Thoracic aorta (tissue), 2 donors: ENCODE measurements around the gene RGS1. TPM values are rescaled to one million over a fixed set of nuclear protein-coding genes. Genes with fewer than 3 reads are reported as not detected.

Experiments
- ATAC-seq: fragments of 150-250 bp; one replicate; pipeline ENCODE4 v1.8.0; 2017; ENCODE audit warnings: low read depth; ENCODE audit not compliant: insufficient number of reproducible peaks, low FRiP score
- DNase-seq: peaks from one replicate; pipeline ENCODE4 v3.0.0-alpha.2; 2020; ENCODE audit warnings: low spot score
- H3K27ac ChIP-seq, 2 donors: fragments of 200-600 bp; sonication (generic); 1 replicate in 1 of 2; 2 replicates in 1 of 2; pipeline ENCODE4 v1.5.1; 2016; ENCODE audit warnings: mild to moderate bottlenecking in 2 of 2, moderate library complexity in 2 of 2
- H3K27me3 ChIP-seq: fragments of 200-600 bp; sonication (generic); replicated peaks from 2 replicates; pipeline ENCODE4 v1.6.0; 2016; ENCODE audit warnings: mild to moderate bottlenecking; ENCODE audit not compliant: insufficient read depth
- H3K36me3 ChIP-seq: fragments of 200-600 bp; sonication (generic); one replicate; pipeline ENCODE4 v1.5.1; 2016
- H3K4me1 ChIP-seq, 2 donors: fragments of 200-600 bp; sonication (generic); 1 replicate in 1 of 2; 2 replicates in 1 of 2; pipeline versions ENCODE4 v1.5.1 to v1.6.0; 2016; ENCODE audit warnings: low read depth in 2 of 2, mild to moderate bottlenecking in 1 of 2; ENCODE audit not compliant: control insufficient read depth in 1 of 2
- H3K4me3 ChIP-seq: fragments of 200-600 bp; sonication (generic); 2 replicates; pipeline ENCODE4 v1.5.1; 2016; ENCODE audit warnings: mild to moderate bottlenecking
- H3K9me3 ChIP-seq: fragments of 200-600 bp; sonication (generic); 2 replicates; pipeline ENCODE4 v1.5.1; 2016
- total RNA-seq, 2 donors: library from RNA; depleted of rRNA; stranded (reverse); fragments of >200 nt; gene quantifications; one replicate each; pipeline versions ENCODE4 v1.1.0 to v1.2.3, GENCODE V29; 2016
- TF ChIP-seq, protein P1 (sequence below): fragments of 200-600 bp; sonication (generic); IDR thresholded peaks from one replicate; pipeline ENCODE4 v1.5.1; 2019; ENCODE audit warnings: antibody characterized with exemption

Gene RGS1
- total RNA-seq, 2 donors from 2014 or later = 54.0 to 127 TPM

- Histone ChIP-seq H3K27me3 (no peaks in the 10 kb centered on the region), H3K36me3 (no peaks in the 10 kb centered on the region), H3K9me3 (no peaks in the 10 kb centered on the region), H3K27ac (no peak overlapping the region), H3K4me1 (no peaks in the 10 kb centered on the region), H3K4me3 (no peak overlapping the region)
- ATAC-seq = no peak
- no peak for DNase-seq
- TF ChIP-seq, protein P1, sequence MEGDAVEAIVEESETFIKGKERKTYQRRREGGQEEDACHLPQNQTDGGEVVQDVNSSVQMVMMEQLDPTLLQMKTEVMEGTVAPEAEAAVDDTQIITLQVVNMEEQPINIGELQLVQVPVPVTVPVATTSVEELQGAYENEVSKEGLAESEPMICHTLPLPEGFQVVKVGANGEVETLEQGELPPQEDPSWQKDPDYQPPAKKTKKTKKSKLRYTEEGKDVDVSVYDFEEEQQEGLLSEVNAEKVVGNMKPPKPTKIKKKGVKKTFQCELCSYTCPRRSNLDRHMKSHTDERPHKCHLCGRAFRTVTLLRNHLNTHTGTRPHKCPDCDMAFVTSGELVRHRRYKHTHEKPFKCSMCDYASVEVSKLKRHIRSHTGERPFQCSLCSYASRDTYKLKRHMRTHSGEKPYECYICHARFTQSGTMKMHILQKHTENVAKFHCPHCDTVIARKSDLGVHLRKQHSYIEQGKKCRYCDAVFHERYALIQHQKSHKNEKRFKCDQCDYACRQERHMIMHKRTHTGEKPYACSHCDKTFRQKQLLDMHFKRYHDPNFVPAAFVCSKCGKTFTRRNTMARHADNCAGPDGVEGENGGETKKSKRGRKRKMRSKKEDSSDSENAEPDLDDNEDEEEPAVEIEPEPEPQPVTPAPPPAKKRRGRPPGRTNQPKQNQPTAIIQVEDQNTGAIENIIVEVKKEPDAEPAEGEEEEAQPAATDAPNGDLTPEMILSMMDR = no peak
Observed at GRCh38 chr1:192592981-192593708, 17.6 kb downstream of the RGS1 start.

GRCh38 chr1:192595299-192595698, 19.7 kb downstream of the RGS1 start:
- DNase-seq (no peak), ATAC-seq (no peak)
- Histone ChIP-seq H3K27ac (no peak overlapping the region), H3K27me3 (no peaks in the 10 kb centered on the region), H3K4me1 (no peaks in the 10 kb centered on the region), H3K9me3 (no peaks in the 10 kb centered on the region), H3K4me3 (no peak overlapping the region), H3K36me3 (no peaks in the 10 kb centered on the region)
- TF ChIP-seq, protein P1 = no peak

DNA sequence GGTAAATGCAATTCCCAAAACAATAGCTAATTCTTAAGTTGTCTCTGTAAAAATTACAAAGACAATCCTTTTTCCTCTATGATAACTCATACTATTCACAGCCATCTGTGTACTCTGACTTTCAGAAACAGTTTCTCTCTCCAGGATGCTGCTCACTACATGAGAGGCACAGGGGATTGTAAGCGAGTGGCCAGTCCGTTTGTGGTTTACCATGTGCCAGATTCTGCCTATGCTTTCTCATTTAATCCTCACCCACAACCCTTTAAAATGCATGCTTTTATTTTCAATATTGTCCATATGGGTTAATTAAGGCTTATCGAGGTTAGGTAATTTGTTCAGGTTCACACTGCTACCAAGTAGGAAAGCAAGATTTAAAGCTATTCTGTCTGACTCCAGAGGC, 23.0 kb downstream of the RGS1 start:
- ATAC-seq = no peak
- no peak overlapping the region for H3K27ac ChIP-seq
- no peaks in the 10 kb centered on the region for H3K4me1 ChIP-seq
- no peak for DNase-seq
- no peaks in the 10 kb centered on the region for H3K9me3 ChIP-seq
- no peaks in the 10 kb centered on the region for H3K36me3 ChIP-seq
- no peak overlapping the region for H3K4me3 ChIP-seq
- TF ChIP-seq, protein P1 = no peak
- no peaks in the 10 kb centered on the region for H3K27me3 ChIP-seq

GRCh38 chr1:192600275-192600674, 24.7 kb downstream of the RGS1 start:
- Histone ChIP-seq H3K4me1 (peaks cover 0 to 4% of the 10 kb centered on the region in 2 donors), H3K27ac (no peak overlapping the region), H3K27me3 (no peaks in the 10 kb centered on the region), H3K4me3 (no peak overlapping the region), H3K9me3 (no peaks in the 10 kb centered on the region), H3K36me3 (no peaks in the 10 kb centered on the region)
- DNase-seq (no peak), ATAC-seq (no peak)
- TF ChIP-seq, protein P1 = no peak

- H3K9me3 ChIP-seq = no peaks in the 10 kb centered on the region
- no peak overlapping the region for H3K27ac ChIP-seq
- TF ChIP-seq, protein P1 = no peak
- H3K4me1 ChIP-seq = peaks cover 0 to 4% of the 10 kb centered on the region in 2 donors
- H3K4me3 ChIP-seq = no peak overlapping the region
- no peaks in the 10 kb centered on the region for H3K36me3 ChIP-seq
- ATAC-seq (no peak), DNase-seq (no peak)
- H3K27me3 ChIP-seq = no peaks in the 10 kb centered on the region
Observed at GRCh38 chr1:192601143-192601542, 25.6 kb downstream of the RGS1 start.
